ENCODE data around the gene TCEA3. TPM values are rescaled to one million over a fixed set of nuclear protein-coding genes. Genes with fewer than 3 reads are reported as not detected.

The TCEA3 gene
- polyA plus RNA-seq, 3 donors = 0.26 to 0.52 TPM; not detected in 1

DNA sequence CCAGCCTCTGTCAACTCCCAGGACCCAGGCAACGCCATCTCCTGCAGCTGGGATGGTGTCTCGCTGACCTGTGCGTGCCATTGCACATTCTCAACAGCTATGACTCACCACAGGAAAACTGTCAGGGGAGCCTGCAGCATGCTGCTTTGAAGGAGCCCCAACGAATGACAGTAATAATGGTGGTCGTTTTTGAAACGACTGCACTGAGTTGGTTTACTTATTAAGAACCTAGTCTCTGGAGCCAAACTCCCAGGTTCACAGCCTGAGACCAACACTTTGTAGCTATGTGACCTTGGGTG, 21.6 kb downstream of the TCEA3 start:
- peak overlapping the region in 1 of 3 experiments; percentile 45 for H3K4me3 ChIP-seq (replicated peaks in 1 of 3; ENCODE audit: low read depth in 2 of 3, low read length in 3 of 3)
- Mint-ChIP-seq H3K27ac (peak overlapping the region; percentile 74 to 93 (median 89)), H3K9me3 (no peaks in the 10 kb centered on the region), H3K4me3 (no peak overlapping the region), H3K27me3 (ENCODE audit: low read depth in 3 of 3) (peaks cover 0 to 1% (median 0%) of the 10 kb centered on the region in 3 donors), H3K36me3 (no peaks in the 10 kb centered on the region), H3K4me1 (peaks cover 43% of the 10 kb centered on the region)
- peak overlapping the region; percentile 37 for H3K9ac ChIP-seq (ENCODE audit: insufficient read depth, low read length, poor library complexity, severe bottlenecking)
- no peaks in the 10 kb centered on the region for H4K20me1 ChIP-seq (ENCODE audit: insufficient read depth, low read length)
- H3K4me2 ChIP-seq (replicated peaks; ENCODE audit: extremely low read depth, low read length, poor library complexity, severe bottlenecking) = peak overlapping the region; percentile 55
- intact Hi-C loops (cut with micrococcal nuclease) = loop anchor here in 1 of 2 donors (5.0 kb wide), 1 partner anchor 61 kb away; the partner anchor contains the start of gene HNRNPR
- TF ChIP-seq, protein P1, sequence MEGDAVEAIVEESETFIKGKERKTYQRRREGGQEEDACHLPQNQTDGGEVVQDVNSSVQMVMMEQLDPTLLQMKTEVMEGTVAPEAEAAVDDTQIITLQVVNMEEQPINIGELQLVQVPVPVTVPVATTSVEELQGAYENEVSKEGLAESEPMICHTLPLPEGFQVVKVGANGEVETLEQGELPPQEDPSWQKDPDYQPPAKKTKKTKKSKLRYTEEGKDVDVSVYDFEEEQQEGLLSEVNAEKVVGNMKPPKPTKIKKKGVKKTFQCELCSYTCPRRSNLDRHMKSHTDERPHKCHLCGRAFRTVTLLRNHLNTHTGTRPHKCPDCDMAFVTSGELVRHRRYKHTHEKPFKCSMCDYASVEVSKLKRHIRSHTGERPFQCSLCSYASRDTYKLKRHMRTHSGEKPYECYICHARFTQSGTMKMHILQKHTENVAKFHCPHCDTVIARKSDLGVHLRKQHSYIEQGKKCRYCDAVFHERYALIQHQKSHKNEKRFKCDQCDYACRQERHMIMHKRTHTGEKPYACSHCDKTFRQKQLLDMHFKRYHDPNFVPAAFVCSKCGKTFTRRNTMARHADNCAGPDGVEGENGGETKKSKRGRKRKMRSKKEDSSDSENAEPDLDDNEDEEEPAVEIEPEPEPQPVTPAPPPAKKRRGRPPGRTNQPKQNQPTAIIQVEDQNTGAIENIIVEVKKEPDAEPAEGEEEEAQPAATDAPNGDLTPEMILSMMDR (IDR thresholded peaks at IDR 0.05) = no peak
- peaks cover 32 to 38% of the 10 kb centered on the region in 2 donors for H3K4me1 ChIP-seq (ENCODE audit: control insufficient read depth in 1 of 2, insufficient read depth in 2 of 2, low read length in 2 of 2)
- WGBS (ENCODE audit: insufficient coverage) = 12% methylated on average over 3 of the region's 6 CpGs
- no peaks in the 10 kb centered on the region for H3K36me3 ChIP-seq (replicated peaks in 1 of 2; ENCODE audit: control insufficient read depth in 1 of 2, insufficient read depth in 2 of 2, low read length in 2 of 2)
- DNase-seq = peak; percentile 47 to 77 (median 56)
- H3K9me3 ChIP-seq (replicated peaks in 1 of 2; ENCODE audit: control insufficient read depth in 1 of 2, insufficient read depth in 1 of 2, low read length in 2 of 2) = no peaks in the 10 kb centered on the region
- H2AFZ ChIP-seq (ENCODE audit: insufficient read depth, low read depth, low read length, poor library complexity, severe bottlenecking) = peak overlapping the region; percentile 65
- peak overlapping the region; percentile 57 to 82 for H3K27ac ChIP-seq (ENCODE audit: low read depth in 1 of 2, low read length in 2 of 2)
- H3K27me3 ChIP-seq (ENCODE audit: control insufficient read depth in 2 of 2, insufficient read depth in 2 of 2, low read length in 2 of 2) = no peaks in the 10 kb centered on the region
- H3K79me2 ChIP-seq (ENCODE audit: insufficient read depth, low read length) = no peaks in the 10 kb centered on the region

DNA sequence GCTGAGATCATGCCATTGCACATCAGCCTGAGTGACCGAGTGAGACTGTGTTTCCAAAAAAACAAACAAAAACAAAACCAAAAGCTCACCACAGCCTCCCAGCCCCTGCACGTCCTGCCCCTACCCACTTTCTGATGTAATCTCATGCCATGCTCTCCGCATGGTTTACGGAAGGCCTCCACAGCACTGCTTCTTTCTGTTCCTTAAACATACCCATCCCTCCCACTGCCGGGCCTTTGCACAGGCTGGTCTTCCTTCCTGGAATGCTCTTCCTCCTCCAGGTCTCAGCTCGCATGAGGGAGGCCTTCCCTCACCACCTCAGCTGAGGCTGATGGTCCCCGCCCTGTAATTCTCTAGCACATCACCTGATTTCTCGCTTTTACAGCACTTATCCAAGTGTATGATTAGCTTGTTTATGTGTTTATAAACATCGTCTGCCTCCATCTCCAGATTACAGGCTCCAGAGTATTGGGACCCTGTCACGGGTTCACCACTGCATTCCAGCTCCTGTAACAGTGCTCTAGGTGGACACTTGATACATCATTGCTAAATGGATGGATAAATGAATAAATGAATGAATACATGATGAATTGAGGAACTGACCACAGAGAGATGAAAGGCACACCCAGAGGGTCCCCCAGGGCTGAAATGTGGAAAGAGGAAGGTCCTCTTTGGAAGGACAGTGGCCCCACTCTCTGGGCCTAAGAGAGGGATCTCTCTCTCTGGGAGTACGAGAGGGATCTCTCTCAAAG, 22.1 kb downstream of the TCEA3 start:
- Mint-ChIP-seq H3K27me3 (ENCODE audit: low read depth in 3 of 3) (peaks cover 0 to 3% (median 1%) of the 10 kb centered on the region in 3 donors), H3K4me3 (peak overlapping the region; percentile 57 to 76), H3K36me3 (no peaks in the 10 kb centered on the region), H3K27ac (peak overlapping the region; percentile 74 to 93 (median 89)), H3K9me3 (no peaks in the 10 kb centered on the region), H3K4me1 (peaks cover 43% of the 10 kb centered on the region)
- Histone ChIP-seq H3K4me3 (replicated peaks in 1 of 3; ENCODE audit: low read depth in 2 of 3, low read length in 3 of 3) (peak overlapping the region in 1 of 3 experiments; percentile 45), H3K4me2 (replicated peaks; ENCODE audit: extremely low read depth, low read length, poor library complexity, severe bottlenecking) (peak overlapping the region; percentile 55), H3K79me2 (ENCODE audit: insufficient read depth, low read length) (no peaks in the 10 kb centered on the region), H3K36me3 (replicated peaks in 1 of 2; ENCODE audit: control insufficient read depth in 1 of 2, insufficient read depth in 2 of 2, low read length in 2 of 2) (no peaks in the 10 kb centered on the region), H3K27me3 (ENCODE audit: control insufficient read depth in 2 of 2, insufficient read depth in 2 of 2, low read length in 2 of 2) (no peaks in the 10 kb centered on the region), H3K4me1 (ENCODE audit: control insufficient read depth in 1 of 2, insufficient read depth in 2 of 2, low read length in 2 of 2) (peaks cover 32 to 38% of the 10 kb centered on the region in 2 donors), H2AFZ (ENCODE audit: insufficient read depth, low read depth, low read length, poor library complexity, severe bottlenecking) (peak overlapping the region; percentile 65), H3K9me3 (replicated peaks in 1 of 2; ENCODE audit: control insufficient read depth in 1 of 2, insufficient read depth in 1 of 2, low read length in 2 of 2) (no peaks in the 10 kb centered on the region), H3K9ac (ENCODE audit: insufficient read depth, low read length, poor library complexity, severe bottlenecking) (peak overlapping the region; percentile 37), H3K27ac (ENCODE audit: low read depth in 1 of 2, low read length in 2 of 2) (peak overlapping the region; percentile 57 to 82), H4K20me1 (ENCODE audit: insufficient read depth, low read length) (no peaks in the 10 kb centered on the region)
- intact Hi-C loops (cut with micrococcal nuclease) = loop anchor here in 1 of 2 donors (5.0 kb wide), 1 partner anchor 60 kb away; the partner anchor contains the start of gene HNRNPR
- TF ChIP-seq, protein P1 (IDR thresholded peaks at IDR 0.05) = no peak
- WGBS (ENCODE audit: insufficient coverage) = 19% methylated on average over 7 of the region's 11 CpGs
- peak; percentile 74 to 85 (median 80) for DNase-seq

Measured in CD14-positive monocyte (primary cell).